Caco-2 (cell line): ENCODE measurements around the gene NDST3. TPM values are rescaled to one million over a fixed set of nuclear protein-coding genes. Genes with fewer than 3 reads are reported as not detected.
"Not testable (repeated sequence)": the region's sequence is repeated elsewhere in the genome, so short reads cannot be mapped to it uniquely, and the experiment has no call there.

ENCODE experiments used
- BruUV-seq: library from RNA; stranded (reverse); fragments of 400-500 nt; replicated peaks from 2 replicates; lab custom pipeline; 2021; lab: Mats Ljungman, UMichigan
- CTCF ChIA-PET: fragments of 300-600 bp; sonication (Branson Sonifier 250); formaldehyde crosslinking; loops from one replicate; lab custom pipeline; 2022; ENCODE audit warnings: antibody characterized with exemption; lab: Charles Lee
- POLR2A ChIA-PET: fragments of 300-600 bp; sonication (Branson Sonifier 250); formaldehyde crosslinking; loops from one replicate; lab custom pipeline; 2022; ENCODE audit warnings: antibody characterized with exemption; lab: Charles Lee
- DNase-seq, 2 experiments: peaks; one replicate each; pipeline versions ENCODE4 v3.0.0 to v3.0.0-alpha.2; 2020 to 2022
- H3K27me3 ChIP-seq: replicated peaks from 2 replicates; pipeline ENCODE4 v1.6.0; 2011; ENCODE audit warnings: low read length; ENCODE audit not compliant: control insufficient read depth, insufficient read depth
- H3K36me3 ChIP-seq: 2 replicates; pipeline ENCODE4 v1.5.1; 2011; ENCODE audit warnings: low read length; ENCODE audit not compliant: control insufficient read depth, insufficient read depth
- H3K4me1 ChIP-seq: fragments of 250-450 bp; sonication (Bioruptor Pico); 2 replicates; pipeline ENCODE4 v1.5.1; 2020; ENCODE audit warnings: mild to moderate bottlenecking
- H3K4me3 ChIP-seq: 2 replicates; pipeline ENCODE4 v1.5.1; 2011; ENCODE audit warnings: low read depth, mild to moderate bottlenecking, control low read depth, low read length
- H3K9me3 ChIP-seq: fragments of 250-450 bp; sonication (Bioruptor Pico); 2 replicates; pipeline ENCODE4 v1.5.1; 2020; ENCODE audit warnings: mild to moderate bottlenecking, moderate library complexity
- H3K27ac Mint-ChIP-seq: one replicate; pipeline ENCODE4 v1.8.0; 2022; ENCODE audit warnings: mixed read lengths; ENCODE audit not compliant: unreplicated experiment
- H3K27me3 Mint-ChIP-seq: one replicate; pipeline ENCODE4 v1.8.0; 2022; ENCODE audit warnings: mixed read lengths; ENCODE audit not compliant: insufficient read depth, unreplicated experiment
- H3K36me3 Mint-ChIP-seq: one replicate; pipeline ENCODE4 v1.8.0; 2022; ENCODE audit warnings: mild to moderate bottlenecking, mixed read lengths; ENCODE audit not compliant: insufficient read depth, unreplicated experiment
- H3K4me1 Mint-ChIP-seq: one replicate; pipeline ENCODE4 v1.8.0; 2022; ENCODE audit warnings: low read depth, mixed read lengths; ENCODE audit not compliant: unreplicated experiment
- H3K4me3 Mint-ChIP-seq: one replicate; pipeline ENCODE4 v1.8.0; 2022; ENCODE audit warnings: mild to moderate bottlenecking, moderate library complexity, mixed read lengths; ENCODE audit not compliant: unreplicated experiment
- H3K9me3 Mint-ChIP-seq: one replicate; pipeline ENCODE4 v1.8.0; 2022; ENCODE audit warnings: mixed read lengths; ENCODE audit not compliant: unreplicated experiment
- CTCF ChIP-seq, 2 experiments: fragments of 200-600 bp in 1 of 2; IDR thresholded peaks; 1 replicate in 1 of 2; 2 replicates in 1 of 2; pipeline versions ENCODE4 v1.5.1 to v1.8.0; 2011 to 2022; ENCODE audit warnings: antibody characterized with exemption in 1 of 2, control low read depth in 1 of 2, inconsistent platforms in 1 of 2, low read depth in 1 of 2, low read length in 1 of 2, mild to moderate bottlenecking in 1 of 2, moderate library complexity in 1 of 2; ENCODE audit not compliant: insufficient read depth in 1 of 2, severe bottlenecking in 1 of 2, unreplicated experiment in 1 of 2
- intact Hi-C: fragments of 100-400 bp; cut with micrococcal nuclease; formaldehyde crosslinking; loops from one replicate; pipeline ENCODE4 v1.10.0; 2022; ENCODE audit not compliant: unreplicated experiment
- total RNA-seq: library from RNA; stranded (reverse); gene quantifications from 2 replicates; pipeline ENCODE4 v1.2.3, GENCODE V29; 2022

The NDST3 gene
- total RNA-seq, 1 experiment from 2014 or later = not detected

GRCh38 chr4:118260309-118260708, 226.0 kb downstream of the NDST3 start:
- intact Hi-C loops = no loop called here
- H3K36me3 ChIP-seq = no peaks in the 10 kb centered on the region
- Mint-ChIP-seq H3K4me3 (no peak overlapping the region), H3K36me3 (no peaks in the 10 kb centered on the region), H3K27ac (no peak overlapping the region), H3K27me3 (peaks cover 9% of the 10 kb centered on the region), H3K4me1 (no peaks in the 10 kb centered on the region), H3K9me3 (no peaks in the 10 kb centered on the region)
- ChIA-PET CTCF (no interaction called here), POLR2A (no interaction called here)
- no peak for TF ChIP-seq CTCF (IDR thresholded peaks at IDR 0.05; ENCODE audit: insufficient read depth in 1 of 2, low read depth in 1 of 2, low read length in 1 of 2, severe bottlenecking in 1 of 2, unreplicated experiment in 1 of 2)
- no peaks in the 10 kb centered on the region for H3K9me3 ChIP-seq
- no peak for DNase-seq
- H3K4me1 ChIP-seq = no peaks in the 10 kb centered on the region
- no TSS peak for BruUV-seq
- no peaks in the 10 kb centered on the region for H3K27me3 ChIP-seq
- H3K4me3 ChIP-seq = no peak overlapping the region

GRCh38 chr4:118264096-118264495, 229.8 kb downstream of the NDST3 start:
- POLR2A ChIA-PET = no interaction called here
- no peaks in the 10 kb centered on the region for H3K4me1 Mint-ChIP-seq
- BruUV-seq = no TSS peak
- intact Hi-C loops = no loop called here
- H3K36me3 Mint-ChIP-seq = no peaks in the 10 kb centered on the region
- no peak for DNase-seq
- Histone ChIP-seq H3K27me3 (no peaks in the 10 kb centered on the region), H3K4me1 (no peaks in the 10 kb centered on the region), H3K9me3 (no peaks in the 10 kb centered on the region), H3K4me3 (no peak overlapping the region), H3K36me3 (no peaks in the 10 kb centered on the region)
- H3K27me3 Mint-ChIP-seq = peaks cover 7% of the 10 kb centered on the region
- CTCF ChIA-PET = no interaction called here
- no peaks in the 10 kb centered on the region for H3K9me3 Mint-ChIP-seq
- H3K4me3 Mint-ChIP-seq = no peak overlapping the region
- TF ChIP-seq CTCF (IDR thresholded peaks at IDR 0.05; ENCODE audit: insufficient read depth in 1 of 2, low read depth in 1 of 2, low read length in 1 of 2, severe bottlenecking in 1 of 2, unreplicated experiment in 1 of 2) = no peak
- H3K27ac Mint-ChIP-seq = no peak overlapping the region

- Mint-ChIP-seq H3K27ac (no peak overlapping the region), H3K4me3 (no peak overlapping the region), H3K4me1 (no peaks in the 10 kb centered on the region), H3K27me3 (peaks cover 6% of the 10 kb centered on the region), H3K9me3 (no peaks in the 10 kb centered on the region), H3K36me3 (no peaks in the 10 kb centered on the region)
- BruUV-seq = no TSS peak
- no peak for DNase-seq
- H3K4me3 ChIP-seq = no peak overlapping the region
- ChIA-PET POLR2A (no interaction called here), CTCF (no interaction called here)
- no peaks in the 10 kb centered on the region for H3K27me3 ChIP-seq
- TF ChIP-seq CTCF (IDR thresholded peaks at IDR 0.05; ENCODE audit: insufficient read depth in 1 of 2, low read depth in 1 of 2, low read length in 1 of 2, severe bottlenecking in 1 of 2, unreplicated experiment in 1 of 2) = no peak
- H3K9me3 ChIP-seq = no peaks in the 10 kb centered on the region
- no peaks in the 10 kb centered on the region for H3K36me3 ChIP-seq
- H3K4me1 ChIP-seq = no peaks in the 10 kb centered on the region
- intact Hi-C loops = no loop called here
These were observed 231.2 kb downstream of the NDST3 start for GRCh38 chr4:118265312-118266144.

- not testable (repeated sequence) for H3K4me1 Mint-ChIP-seq
These were observed 231.8 kb downstream of the NDST3 start for GRCh38 chr4:118266145-118266496.

More at GRCh38 chr4:118266145-118266496, 231.8 kb downstream of the NDST3 start:
- CTCF ChIA-PET, H3K36me3 ChIP-seq, H3K36me3 Mint-ChIP-seq, H3K27ac Mint-ChIP-seq, H3K27me3 Mint-ChIP-seq, H3K9me3 ChIP-seq, H3K27me3 ChIP-seq, POLR2A ChIA-PET, H3K4me3 Mint-ChIP-seq, intact Hi-C loops, H3K9me3 Mint-ChIP-seq, H3K4me1 ChIP-seq, BruUV-seq, DNase-seq, H3K4me3 ChIP-seq: not testable (repeated sequence)
